Small intestine (tissue), 4 donors: ENCODE measurements around the gene CIDEC. TPM values are rescaled to one million over a fixed set of nuclear protein-coding genes. Genes with fewer than 3 reads are reported as not detected.

ENCODE experiments used
- polyA plus RNA-seq, 4 donors: library from polyadenylated mRNA; stranded (reverse) in 3 of 4; unstranded in 1 of 4; fragments of 200-250 nt in 3 of 4; fragments of 120-200 nt in 1 of 4; gene quantifications; one replicate each; pipeline versions ENCODE4 v1.2.1 to v1.2.3, GENCODE V29; 2013
- donor health status: healthy with polysubstance abuse.
- donor health status: Bipolar disorder and iron deficiency.
- donor health status: healthy.

The CIDEC gene
- polyA plus RNA-seq, 4 donors, result 19.0 to 748 (median 310) TPM

Other genes starting within 250 kb of the CIDEC start
- gene MTMR14, start 230.7 kb downstream of the CIDEC start, polyA plus RNA-seq, result 10 to 100 TPM; 22.0 to 47.0 (median 36.6) TPM
- under 1 TPM in 2 of 4 donors, not detected in 2; 0.35 to 0.92 TPM for gene CPNE9, start 176.4 kb downstream of the CIDEC start, polyA plus RNA-seq
- 10 to 100 TPM in 1 of 4 donors, 1 to 10 TPM in 3; 5.1 to 16.0 (median 7.6) TPM for gene BRPF1, start 148.5 kb downstream of the CIDEC start, polyA plus RNA-seq
- gene OGG1, start 130.3 kb downstream of the CIDEC start, polyA plus RNA-seq, result 100 to 1,000 TPM in 1 of 4 donors, 10 to 100 TPM in 3; 25.4 to 111 (median 43.1) TPM
- gene CAMK1, start 110.3 kb downstream of the CIDEC start, polyA plus RNA-seq, result 10 to 100 TPM; 10.1 to 22.5 (median 19.4) TPM
- 10 to 100 TPM; 41.1 to 59.0 (median 44.6) TPM for gene TADA3, start 87.8 kb downstream of the CIDEC start, polyA plus RNA-seq
- 100 to 1,000 TPM; 143 to 178 (median 161) TPM for gene ARPC4, start 87.2 kb downstream of the CIDEC start, polyA plus RNA-seq
- gene TTLL3, start 70.0 kb downstream of the CIDEC start, polyA plus RNA-seq, result 10 to 100 TPM; 20.8 to 51.9 (median 22.6) TPM
- 10 to 100 TPM; 19.2 to 41.1 (median 25.7) TPM for gene RPUSD3, start 36.2 kb downstream of the CIDEC start, polyA plus RNA-seq
- gene JAGN1, start 10.4 kb upstream of the CIDEC start, polyA plus RNA-seq, result 10 to 100 TPM; 49.0 to 56.8 (median 52.7) TPM
- gene IL17RE, start 22.6 kb upstream of the CIDEC start, polyA plus RNA-seq, result 10 to 100 TPM; 31.3 to 59.3 (median 43.5) TPM
- gene IL17RC, start 36.8 kb upstream of the CIDEC start, polyA plus RNA-seq, result 10 to 100 TPM; 35.7 to 96.2 (median 41.3) TPM
- gene CRELD1, start 53.6 kb upstream of the CIDEC start, polyA plus RNA-seq, result 10 to 100 TPM; 16.2 to 53.7 (median 32.1) TPM
- gene PRRT3, start 72.2 kb upstream of the CIDEC start, polyA plus RNA-seq, result 1 to 10 TPM in 1 of 4 donors, under 1 TPM in 3; 0.45 to 1.3 (median 0.82) TPM
- 10 to 100 TPM; 21.9 to 74.6 (median 47.7) TPM for gene EMC3, start 106.6 kb upstream of the CIDEC start, polyA plus RNA-seq
- gene FANCD2, start 146.2 kb upstream of the CIDEC start, polyA plus RNA-seq, result 10 to 100 TPM in 1 of 4 donors, 1 to 10 TPM in 2, under 1 TPM in 1; 0.45 to 13.9 (median 4.4) TPM
- gene FANCD2OS, start 228.0 kb upstream of the CIDEC start, polyA plus RNA-seq, result not detected
- gene BRK1, start 235.4 kb upstream of the CIDEC start, polyA plus RNA-seq, result 100 to 1,000 TPM; 147 to 191 (median 171) TPM